Endothelial cell of umbilical vein (primary cell): ENCODE results near the gene GLRX.

Experiments
- CTCF ChIP-seq, 2 donors: IDR thresholded peaks; 1 replicate in 1 of 2; 2 replicates in 1 of 2; pipeline ENCODE4 v1.5.1; 2011; ENCODE audit warnings: low read length in 2 of 2, mild to moderate bottlenecking in 2 of 2, moderate library complexity in 2 of 2, control low read depth in 1 of 2, inconsistent platforms in 1 of 2, low read depth in 1 of 2; ENCODE audit not compliant: insufficient read depth in 1 of 2; ENCODE audit errors: extremely low read depth in 1 of 2
- EZH2 ChIP-seq: IDR thresholded peaks from 2 replicates; pipeline ENCODE4 v1.6.1; 2012; ENCODE audit warnings: borderline replicate concordance, low read depth, mild to moderate bottlenecking, moderate library complexity, low read length, inconsistent platforms; ENCODE audit not compliant: severe bottlenecking
- JUN ChIP-seq: IDR thresholded peaks from 2 replicates; pipeline ENCODE4 v1.6.1; 2011; ENCODE audit warnings: borderline replicate concordance, low read depth; ENCODE audit not compliant: insufficient read length, insufficient read depth
- POLR2A ChIP-seq: IDR thresholded peaks from 2 replicates; pipeline ENCODE4 v1.6.1; 2012; ENCODE audit warnings: low read depth, mild to moderate bottlenecking, control low read depth, low read length

- TF ChIP-seq POLR2A (no peak), CTCF (IDR thresholded peaks at IDR 0.05; ENCODE audit: extremely low read depth in 1 of 2, insufficient read depth in 1 of 2, low read depth in 1 of 2, low read length in 2 of 2) (no peak), JUN (no peak), EZH2 (no peak)
These were observed 25.2 kb downstream of the GLRX start for GRCh38 chr5:95797301-95797700.
